H1 (cell line): ENCODE results near the gene SLC25A38. TPM values are rescaled to one million over a fixed set of nuclear protein-coding genes. Genes with fewer than 3 reads are reported as not detected.

Experiments
- CTCF ChIA-PET: fragments of 300-600 bp; sonication (Branson Sonifier 250); formaldehyde crosslinking; loops from one replicate; lab custom pipeline; 2021; ENCODE audit not compliant: partially characterized antibody; lab: Charles Lee
- POLR2A ChIA-PET: fragments of 300-600 bp; sonication (Branson Sonifier 250); formaldehyde crosslinking; loops from one replicate; lab custom pipeline; 2021; ENCODE audit warnings: inconsistent platforms; ENCODE audit not compliant: partially characterized antibody; lab: Charles Lee
- DNase-seq, 2 experiments: peaks; one replicate each; pipeline versions ENCODE4 v3.0.0 to v3.0.0-alpha.2; 2010 to 2022; ENCODE audit warnings: low spot score in 2 of 2, low read depth in 1 of 2, mixed read lengths in 1 of 2
- FAIRE-seq: peaks from 2 replicates; lab custom pipeline; 2011; peaks lifted over from hg19 to GRCh38; lab: Jason Lieb, UNC
- H2AFZ ChIP-seq: 2 replicates; pipeline ENCODE4 v1.8.1; 2012; ENCODE audit warnings: low read length, inconsistent platforms
- H2AK5ac ChIP-seq: 2 replicates; pipeline ENCODE4 v1.6.1; 2013; ENCODE audit warnings: low read depth, low read length
- H2BK120ac ChIP-seq: replicated peaks from 2 replicates; pipeline ENCODE3; 2013; ENCODE audit warnings: low read depth, low read length, inconsistent platforms
- H2BK12ac ChIP-seq: 2 replicates; pipeline ENCODE4 v1.6.1; 2013; ENCODE audit warnings: low read depth, low read length
- H2BK15ac ChIP-seq: 2 replicates; pipeline ENCODE4 v1.6.1; 2013; ENCODE audit warnings: low read length
- H2BK20ac ChIP-seq: 2 replicates; pipeline ENCODE4 v1.6.1; 2013; ENCODE audit warnings: low read length
- H2BK5ac ChIP-seq: 2 replicates; pipeline ENCODE4 v1.6.1; 2013; ENCODE audit warnings: low read depth, low read length
- H3K14ac ChIP-seq: 2 replicates; pipeline ENCODE4 v1.6.1; 2013; ENCODE audit warnings: inconsistent platforms; ENCODE audit not compliant: insufficient read length
- H3K18ac ChIP-seq: 2 replicates; pipeline ENCODE4 v1.6.1; 2013; ENCODE audit warnings: low read length; ENCODE audit errors: extremely low read depth
- H3K23ac ChIP-seq: 2 replicates; pipeline ENCODE4 v1.6.1; 2013; ENCODE audit warnings: inconsistent platforms; ENCODE audit not compliant: insufficient read length
- H3K23me2 ChIP-seq: 2 replicates; pipeline ENCODE4 v1.6.1; 2013; ENCODE audit warnings: low read depth, low read length
- H3K27ac ChIP-seq: 2 replicates; pipeline ENCODE4 v1.6.1; 2011; ENCODE audit warnings: low read depth, low read length, inconsistent platforms
- H3K27me3 ChIP-seq, 4 experiments: replicated peaks in 1 of 4; 1 replicate in 1 of 4; 2 replicates in 3 of 4; pipeline versions ENCODE4 v1.6.1 to v1.8.1; 2011 to 2013; ENCODE audit warnings: low read length in 3 of 4, mild to moderate bottlenecking in 3 of 4, inconsistent platforms in 2 of 4, mixed read lengths in 2 of 4, moderate library complexity in 1 of 4; ENCODE audit not compliant: control insufficient read depth in 3 of 4, insufficient read depth in 3 of 4; ENCODE audit errors: extremely low read depth in 1 of 4
- H3K36me3 ChIP-seq, 4 experiments: 2 replicates each; pipeline versions ENCODE4 v1.6.1 to v1.8.1; 2011 to 2013; ENCODE audit warnings: mild to moderate bottlenecking in 4 of 4, low read length in 3 of 4, moderate library complexity in 2 of 4, control low read depth in 1 of 4, inconsistent platforms in 1 of 4; ENCODE audit not compliant: insufficient read depth in 4 of 4, control insufficient read depth in 2 of 4
- H3K4ac ChIP-seq: replicated peaks from 2 replicates; pipeline ENCODE3; 2013; ENCODE audit warnings: low read length, low read depth, mixed read lengths, inconsistent platforms; ENCODE audit not compliant: insufficient read length
- H3K4me1 ChIP-seq, 4 experiments: replicated peaks in 1 of 4; 1 replicate in 1 of 4; 2 replicates in 3 of 4; pipeline versions ENCODE4 v1.6.1 to v1.8.1; 2011 to 2013; ENCODE audit warnings: low read length in 3 of 4, inconsistent platforms in 2 of 4, mixed read lengths in 1 of 4; ENCODE audit not compliant: insufficient read depth in 4 of 4, control insufficient read depth in 3 of 4
- H3K4me2 ChIP-seq, 2 experiments: 2 replicates each; pipeline versions ENCODE4 v1.6.1 to v1.8.1; 2011 to 2013; ENCODE audit warnings: low read depth in 2 of 2, low read length in 2 of 2, control low read depth in 1 of 2, inconsistent platforms in 1 of 2, mild to moderate bottlenecking in 1 of 2; ENCODE audit not compliant: insufficient read depth in 1 of 2
- H3K4me3 ChIP-seq, 4 experiments: fragments of 200-600, 300-600 bp in 1 of 4; sonication (generic), shearing (Covaris generic), sonication (Bioruptor Twin) in 1 of 4; 2 replicates each; pipeline versions ENCODE4 v1.5.1 to v1.8.1; 2011 to 2016; ENCODE audit warnings: low read length in 4 of 4, low read depth in 3 of 4, control low read depth in 2 of 4, inconsistent platforms in 2 of 4, mild to moderate bottlenecking in 2 of 4, mixed read lengths in 1 of 4, moderate library complexity in 1 of 4; ENCODE audit not compliant: insufficient read depth in 2 of 4; ENCODE audit errors: extremely low read depth in 1 of 4
- H3K56ac ChIP-seq: replicated peaks from 2 replicates; pipeline ENCODE3; 2013; ENCODE audit warnings: low read depth, mild to moderate bottlenecking, mixed read lengths, low read length, inconsistent platforms; ENCODE audit not compliant: insufficient read length
- H3K79me1 ChIP-seq: 2 replicates; pipeline ENCODE4 v1.6.1; 2013; ENCODE audit warnings: low read depth, low read length, control low read depth
- H3K79me2 ChIP-seq, 2 experiments: 2 replicates each; pipeline versions ENCODE4 v1.6.1 to v1.8.1; 2012 to 2013; ENCODE audit warnings: low read length in 2 of 2, mild to moderate bottlenecking in 2 of 2, inconsistent platforms in 1 of 2; ENCODE audit not compliant: insufficient read depth in 2 of 2, control insufficient read depth in 1 of 2
- H3K9ac ChIP-seq, 4 experiments: replicated peaks in 1 of 4; 1 replicate in 1 of 4; 2 replicates in 3 of 4; pipeline versions ENCODE4 v1.6.1 to v1.8.1; 2011 to 2013; ENCODE audit warnings: low read depth in 3 of 4, low read length in 3 of 4, control low read depth in 2 of 4, mild to moderate bottlenecking in 2 of 4, moderate library complexity in 2 of 4, inconsistent platforms in 1 of 4; ENCODE audit errors: extremely low read depth in 1 of 4
- H3K9me3 ChIP-seq, 2 experiments: 2 replicates each; pipeline versions ENCODE4 v1.6.1 to v1.8.1; 2012 to 2013; ENCODE audit warnings: mild to moderate bottlenecking in 2 of 2, moderate library complexity in 2 of 2, control low read depth in 1 of 2, inconsistent platforms in 1 of 2, low read depth in 1 of 2, low read length in 1 of 2, mixed read lengths in 1 of 2; ENCODE audit not compliant: insufficient read depth in 2 of 2
- H4K20me1 ChIP-seq, 2 experiments: replicated peaks in 1 of 2; 2 replicates each; pipeline versions ENCODE3 to v1.8.1; 2011 to 2013; ENCODE audit warnings: inconsistent platforms in 2 of 2, low read length in 2 of 2, mild to moderate bottlenecking in 1 of 2; ENCODE audit not compliant: insufficient read depth in 2 of 2, control insufficient read depth in 1 of 2
- H4K5ac ChIP-seq: 2 replicates; pipeline ENCODE4 v1.6.1; 2013; ENCODE audit warnings: low read length, low read depth, mixed read lengths, inconsistent platforms; ENCODE audit not compliant: insufficient read length
- H4K8ac ChIP-seq: 2 replicates; pipeline ENCODE4 v1.8.0; 2013; ENCODE audit warnings: mild to moderate bottlenecking, moderate library complexity, low read length, inconsistent platforms; ENCODE audit not compliant: insufficient read depth; ENCODE audit errors: extremely low read depth
- H4K91ac ChIP-seq: replicated peaks from 2 replicates; pipeline ENCODE3; 2013; ENCODE audit warnings: low read length, mixed read lengths, inconsistent platforms; ENCODE audit not compliant: insufficient read length
- BCL11A ChIP-seq, 2 experiments: IDR thresholded peaks; one replicate each; pipeline ENCODE4 v1.6.1; 2011; ENCODE audit warnings: low read depth in 2 of 2, low read length in 2 of 2, mild to moderate bottlenecking in 2 of 2
- CHD1 ChIP-seq: IDR thresholded peaks from 2 replicates; pipeline ENCODE4 v1.6.1; 2012; ENCODE audit warnings: low read depth, low read length, improper control_type of control experiment
- EP300 ChIP-seq, 2 experiments: IDR thresholded peaks; 1 replicate in 1 of 2; 2 replicates in 1 of 2; pipeline ENCODE4 v1.6.1; 2011 to 2012; ENCODE audit warnings: low read depth in 2 of 2, low read length in 2 of 2, mild to moderate bottlenecking in 2 of 2, borderline replicate concordance in 1 of 2, inconsistent platforms in 1 of 2, moderate library complexity in 1 of 2
- FOSL1 ChIP-seq: IDR thresholded peaks from 2 replicates; pipeline ENCODE4 v1.6.1; 2011; ENCODE audit warnings: mild to moderate bottlenecking, low read depth, low read length, moderate library complexity; ENCODE audit not compliant: insufficient read depth
- HDAC2 ChIP-seq, 2 experiments: fragments of 300-600 bp in 1 of 2; sonication (generic) in 1 of 2; IDR thresholded peaks; 2 replicates each; pipeline ENCODE4 v1.6.1; 2011 to 2012; ENCODE audit warnings: low read depth in 2 of 2, low read length in 2 of 2, mild to moderate bottlenecking in 2 of 2, moderate library complexity in 2 of 2, borderline replicate concordance in 1 of 2, inconsistent platforms in 1 of 2
- POLR2A ChIP-seq, 2 experiments: IDR thresholded peaks; 1 replicate in 1 of 2; 2 replicates in 1 of 2; pipeline ENCODE4 v1.6.1; 2011; ENCODE audit warnings: low read depth in 2 of 2, low read length in 2 of 2, mild to moderate bottlenecking in 2 of 2; ENCODE audit errors: control extremely low read depth in 1 of 2
- POU5F1 ChIP-seq: IDR thresholded peaks from 2 replicates; pipeline ENCODE4 v1.6.1; 2011; ENCODE audit warnings: low read depth, mild to moderate bottlenecking, low read length, moderate library complexity
- RFX5 ChIP-seq: IDR thresholded peaks from 2 replicates; pipeline ENCODE4 v1.6.1; 2011; ENCODE audit warnings: low read depth, low read length, improper control_type of control experiment, borderline replicate concordance
- SP4 ChIP-seq: IDR thresholded peaks from 2 replicates; pipeline ENCODE4 v1.6.1; 2012; ENCODE audit warnings: low read length, inconsistent platforms
- SUZ12 ChIP-seq: fragments of 200-600 bp; sonication (generic); IDR thresholded peaks from 2 replicates; pipeline ENCODE4 v1.6.1; 2012; ENCODE audit warnings: mild to moderate bottlenecking, inconsistent platforms, low read length, moderate library complexity, mixed read lengths
- TAF7 ChIP-seq: optimal IDR thresholded peaks from 2 replicates; pipeline ENCODE3; 2011; ENCODE audit warnings: low read depth, mild to moderate bottlenecking, inconsistent platforms, low read length, moderate library complexity, borderline replicate concordance
- WGBS, 2 experiments: shearing (Covaris generic) in 1 of 2; methylation state at CpG; one replicate each; pipeline versions ENCODE4 v1.1.6 to v1.1.7; 2013 to 2015; ENCODE audit warnings: low lambda C conversion rate in 2 of 2, mixed read lengths in 2 of 2, inconsistent platforms in 1 of 2, low coverage in 1 of 2, missing lambda C conversion rate in 1 of 2; ENCODE audit not compliant: insufficient replicate concordance in 2 of 2, insufficient coverage in 1 of 2, insufficient read length in 1 of 2; ENCODE audit errors: extremely low coverage in 1 of 2, missing lambda C conversion rate in 1 of 2; 5-methylcytosine and 5-hydroxymethylcytosine counted together
- polyA plus RNA-seq, 7 experiments: library from polyadenylated mRNA; depleted of rRNA in 3 of 7; stranded (reverse) in 5 of 7; unstranded in 2 of 7; fragments of >200 nt in 5 of 7; fragments of 200-250 nt in 2 of 7; gene quantifications; 1 replicate in 5 of 7; 2 replicates in 1 of 7; 4 replicates in 1 of 7; pipeline versions ENCODE4 v1.2.1 to v1.2.3, GENCODE V29; 2011 to 2013; ENCODE audit warnings: missing spikeins in 2 of 7, mixed read lengths in 2 of 7
- total RNA-seq: library from RNA; stranded (reverse); fragmentation: NEBNext Ultra II Directional; extraction: Animal tissue kit (Norgen Biotek cat#: 25700); gene quantifications from 2 replicates; pipeline ENCODE4 v1.2.1, GENCODE V29; 2021

SLC25A38 gene
- total and polyA plus RNA-seq, 2 of the 8 experiments (the other 6 are each of a cell fraction or from before 2014, with no cell fraction given), result 41.2 to 45.8 TPM

DNA sequence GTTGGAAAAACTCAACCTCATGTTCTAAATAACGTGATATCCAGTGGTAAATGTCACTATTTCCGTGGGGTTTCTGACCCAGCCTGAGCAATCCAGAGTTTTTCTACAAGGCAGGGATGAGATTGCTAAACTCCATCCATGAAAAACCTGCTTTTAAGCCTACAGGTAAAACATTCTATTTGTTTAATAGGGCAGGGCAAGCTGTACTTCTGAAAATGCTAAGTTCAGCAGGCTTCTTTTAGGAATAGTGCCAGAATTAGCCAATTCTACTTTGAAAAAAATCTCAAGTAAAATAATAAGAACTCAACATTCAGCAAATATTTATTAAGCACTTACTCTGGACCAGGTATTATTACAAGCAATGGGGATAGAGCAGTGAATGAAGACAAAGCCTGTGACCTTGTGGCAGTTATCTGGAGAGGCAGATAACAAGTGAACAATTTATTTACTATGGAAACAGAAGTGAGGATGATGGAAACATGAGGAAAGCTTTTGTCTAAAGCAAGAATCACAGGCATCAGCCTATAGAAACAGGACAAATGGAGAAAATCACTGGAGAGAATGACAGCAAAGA, 36.7 kb downstream of the SLC25A38 start:
- H2BK12ac ChIP-seq, result no peak overlapping the region

More for the DNA sequence above, 36.7 kb downstream of the SLC25A38 start:
- ChIA-PET POLR2A (interaction anchor here (1.1 kb wide), 1 partner anchor 22 kb away, joined by 3 read pairs; no protein-coding TSS in a partner anchor), CTCF (interaction anchor here (0.9 to 1.0 kb wide), 3 partner anchors 12 to 79 kb away, joined by 3 to 6 read pairs (median 3); no protein-coding TSS in a partner anchor)
- FAIRE-seq (no peak), DNase-seq (no peak)
- Histone ChIP-seq H3K27ac (no peak overlapping the region), H3K4me3 (no peak overlapping the region), H2BK5ac (no peak overlapping the region), H3K79me1 (no peaks in the 10 kb centered on the region), H3K9me3 (no peaks in the 10 kb centered on the region), H4K20me1 (no peaks in the 10 kb centered on the region), H4K8ac (no peak overlapping the region), H3K79me2 (no peaks in the 10 kb centered on the region), H3K4me1 (peaks cover 0 to 3% (median 0%) of the 10 kb centered on the region in 4 experiments; a peak in 3 of 7 replicates), H3K23me2 (no peaks in the 10 kb centered on the region), H2BK15ac (no peak overlapping the region), H4K5ac (no peak overlapping the region), H3K4ac (no peak overlapping the region), H2AK5ac (no peak overlapping the region), H2BK20ac (no peak overlapping the region), H3K4me2 (no peak overlapping the region), H3K18ac (no peak overlapping the region), H3K23ac (no peak overlapping the region), H4K91ac (no peak overlapping the region), H3K14ac (no peak overlapping the region), H3K9ac (no peak overlapping the region), H3K56ac (no peak overlapping the region), H3K27me3 (no peaks in the 10 kb centered on the region), H2AFZ (no peak overlapping the region), H3K36me3 (no peaks in the 10 kb centered on the region; a peak in 1 of 8 replicates), H2BK120ac (no peak overlapping the region)
- WGBS, 2 experiments, result 93% methylated on average over 2 of the region's 2 CpGs; no CpG with 5 or more reads in 1 of the 2 experiments
- no peak for TF ChIP-seq RFX5
- TF ChIP-seq SUZ12, result no peak
- TF ChIP-seq EP300 (IDR thresholded peaks at IDR 0.05; ENCODE audit: borderline replicate concordance in 1 of 2, low read depth in 2 of 2, low read length in 2 of 2), result no peak
- TF ChIP-seq TAF7, result no peak
- no peak for TF ChIP-seq POLR2A (IDR thresholded peaks at IDR 0.05; ENCODE audit: control extremely low read depth in 1 of 2, low read depth in 2 of 2, low read length in 2 of 2)
- TF ChIP-seq POU5F1, result no peak
- TF ChIP-seq SP4, result no peak
- no peak for TF ChIP-seq BCL11A (IDR thresholded peaks at IDR 0.05; ENCODE audit: low read depth in 2 of 2, low read length in 2 of 2)
- no peak for TF ChIP-seq HDAC2 (IDR thresholded peaks at IDR 0.05; ENCODE audit: borderline replicate concordance in 1 of 2, low read depth in 2 of 2, low read length in 2 of 2)
- no peak for TF ChIP-seq FOSL1
- TF ChIP-seq CHD1, result no peak
